HCT116 (cell line): Measurements from ENCODE around the gene SHROOM3. TPM values are rescaled to one million over a fixed set of nuclear protein-coding genes. Genes with fewer than 3 reads are reported as not detected.

Experiments
- ATAC-seq: fragments of 200-7000 bp; cut with Tn5 transposase; 2 replicates; pipeline ENCODE4 v1.9.1; 2020; ENCODE audit warnings: mild to moderate bottlenecking, moderate library complexity
- BruUV-seq: library from RNA; stranded (reverse); fragments of 400-500 nt; replicated peaks from 2 replicates; lab custom pipeline; 2021; lab: Mats Ljungman, UMichigan
- CTCF ChIA-PET: fragments of 300-600 bp; sonication (Branson Sonifier 250); formaldehyde crosslinking; loops from one replicate; lab custom pipeline; 2021; ENCODE audit warnings: antibody characterized with exemption; lab: Charles Lee
- POLR2A ChIA-PET: fragments of 300-600, 350-600 bp; sonication (Branson Sonifier 250); formaldehyde crosslinking; loops from one replicate; lab custom pipeline; 2021; ENCODE audit warnings: antibody characterized with exemption; lab: Charles Lee
- RAD21 ChIA-PET, 2 experiments: fragments of 300-600 bp; sonication (Branson Sonifier 250); formaldehyde crosslinking; loops; one replicate each; lab custom pipeline; 2023; ENCODE audit warnings: low total read pairs in 2 of 2; ENCODE audit not compliant: uncharacterized antibody in 2 of 2, unreplicated experiment in 2 of 2, low non-redundant PET in 1 of 2; lab: Charles Lee
- DNase-seq: peaks from one replicate; pipeline ENCODE4 v3.0.0-alpha.2; 2010; ENCODE audit warnings: low read depth, low spot score
- H2AFZ ChIP-seq: fragments of 200-600 bp; shearing (Covaris generic), sonication (generic); 2 replicates; pipeline ENCODE4 v1.6.1; 2017; ENCODE audit warnings: low read depth, mixed run types, mixed read lengths, antibody characterized with exemption, low read length; ENCODE audit not compliant: poor library complexity, severe bottlenecking
- H3K27ac ChIP-seq: 2 replicates; pipeline ENCODE4 v1.5.1; 2012; ENCODE audit warnings: low read depth, low read length
- H3K27me3 ChIP-seq: fragments of 200-600 bp; sonication (generic); 2 replicates; pipeline ENCODE4 v1.6.1; 2016; ENCODE audit warnings: mixed run types, low read length, mixed read lengths; ENCODE audit not compliant: insufficient read depth
- H3K36me3 ChIP-seq, 2 experiments: fragments of 200-500 bp in 1 of 2; fragments of 200-600 bp in 1 of 2; sonication (Bioruptor generic) in 1 of 2; sonication (generic) in 1 of 2; 2 replicates each; pipeline versions ENCODE4 v1.5.1 to v1.6.1; 2014 to 2016; ENCODE audit warnings: low read length in 2 of 2, inconsistent platforms in 1 of 2, mixed read lengths in 1 of 2, mixed run types in 1 of 2; ENCODE audit not compliant: insufficient read depth in 2 of 2, control insufficient read depth in 1 of 2
- H3K4me1 ChIP-seq, 2 experiments: fragments of 200-600 bp in 1 of 2; sonication (generic) in 1 of 2; 2 replicates each; pipeline versions ENCODE4 v1.5.1 to v1.6.1; 2012 to 2017; ENCODE audit warnings: low read length in 2 of 2, inconsistent platforms in 1 of 2, mild to moderate bottlenecking in 1 of 2, mixed read lengths in 1 of 2, mixed run types in 1 of 2, moderate library complexity in 1 of 2; ENCODE audit not compliant: insufficient read depth in 2 of 2, control insufficient read depth in 1 of 2
- H3K4me2 ChIP-seq: fragments of 200-600 bp; sonication (generic); 2 replicates; pipeline ENCODE4 v1.6.1; 2017; ENCODE audit warnings: mixed run types, low read length, mixed read lengths
- H3K4me3 ChIP-seq, 2 experiments: fragments of 200-600 bp in 1 of 2; sonication (generic) in 1 of 2; replicated peaks in 1 of 2; 2 replicates each; pipeline ENCODE4 v1.5.1; 2011 to 2016; ENCODE audit warnings: low read length in 2 of 2, control low read depth in 1 of 2, low read depth in 1 of 2, mild to moderate bottlenecking in 1 of 2, mixed read lengths in 1 of 2, mixed run types in 1 of 2
- H3K79me2 ChIP-seq: fragments of 200-600 bp; sonication (generic); 2 replicates; pipeline ENCODE4 v1.6.1; 2017; ENCODE audit warnings: mild to moderate bottlenecking, mixed run types, low read length, moderate library complexity, mixed read lengths; ENCODE audit not compliant: insufficient read depth
- H3K9ac ChIP-seq: fragments of 200-600 bp; sonication (generic); 2 replicates; pipeline ENCODE4 v1.6.1; 2016; ENCODE audit warnings: low read length, mixed read lengths
- H3K9me2 ChIP-seq: fragments of 200-600 bp; sonication (generic), shearing (Covaris generic); 2 replicates; pipeline ENCODE4 v1.6.1; 2017; ENCODE audit warnings: mixed run types, mild to moderate bottlenecking, moderate library complexity; ENCODE audit not compliant: insufficient read depth
- H3K9me3 ChIP-seq, 2 experiments: fragments of 200-500 bp in 1 of 2; fragments of 200-600 bp in 1 of 2; sonication (Bioruptor generic) in 1 of 2; sonication (generic) in 1 of 2; 2 replicates each; pipeline ENCODE4 v1.6.1; 2014 to 2017; ENCODE audit warnings: low read length in 2 of 2, mixed read lengths in 2 of 2, inconsistent platforms in 1 of 2, low read depth in 1 of 2, mild to moderate bottlenecking in 1 of 2, mixed run types in 1 of 2, moderate library complexity in 1 of 2; ENCODE audit not compliant: control insufficient read depth in 1 of 2, insufficient read depth in 1 of 2
- H4K20me1 ChIP-seq: fragments of 200-600 bp; sonication (generic), shearing (Covaris generic); 2 replicates; pipeline ENCODE4 v1.6.1; 2017; ENCODE audit warnings: mixed run types, mild to moderate bottlenecking, moderate library complexity; ENCODE audit not compliant: insufficient read depth
- ATF3 ChIP-seq: IDR thresholded peaks from 2 replicates; pipeline ENCODE4 v1.6.1; 2012
- CBX3 ChIP-seq: IDR thresholded peaks from 2 replicates; pipeline ENCODE4 v1.6.1; 2012; ENCODE audit warnings: low read depth
- CEBPB ChIP-seq: IDR thresholded peaks from 2 replicates; pipeline ENCODE4 v1.6.1; 2012; ENCODE audit warnings: low read depth
- EGR1 ChIP-seq: IDR thresholded peaks from 2 replicates; pipeline ENCODE4 v1.6.1; 2012; ENCODE audit warnings: low read depth
- EZH2 ChIP-seq: fragments of 200-600 bp; sonication (generic); IDR thresholded peaks from 2 replicates; pipeline ENCODE4 v1.6.1; 2017; ENCODE audit warnings: antibody characterized with exemption, mixed run types
- JUND ChIP-seq: IDR thresholded peaks from 2 replicates; pipeline ENCODE4 v1.6.1; 2012
- POLR2A ChIP-seq: IDR thresholded peaks from 2 replicates; pipeline ENCODE4 v1.7.0; 2011; ENCODE audit warnings: borderline replicate concordance; ENCODE audit not compliant: insufficient read depth, insufficient read length; ENCODE audit errors: extremely low read depth
- POLR2AphosphoS5 ChIP-seq: IDR thresholded peaks from 2 replicates; pipeline ENCODE4 v1.6.1; 2011; ENCODE audit warnings: mild to moderate bottlenecking, low read depth, low read length, moderate library complexity
- SIN3A ChIP-seq: IDR thresholded peaks from 2 replicates; pipeline ENCODE4 v1.6.1; 2012; ENCODE audit warnings: low read depth
- SRF ChIP-seq: IDR thresholded peaks from 2 replicates; pipeline ENCODE4 v1.6.1; 2012; ENCODE audit warnings: low read depth
- TCF7L2 ChIP-seq: IDR thresholded peaks from 2 replicates; pipeline ENCODE4 v1.7.0; 2011; ENCODE audit warnings: borderline replicate concordance, inconsistent platforms; ENCODE audit not compliant: insufficient read depth, insufficient read length; ENCODE audit errors: extremely low read depth
- YY1 ChIP-seq: IDR thresholded peaks from 2 replicates; pipeline ENCODE4 v1.6.1; 2011; ENCODE audit warnings: low read length, low read depth, moderate library complexity, mild to moderate bottlenecking; ENCODE audit not compliant: insufficient replicate concordance; ENCODE audit errors: extremely low read depth
- ZFX ChIP-seq: fragments of 450-650 bp; IDR thresholded peaks from 2 replicates; pipeline ENCODE4 v1.6.1; 2017
- ZNF274 ChIP-seq: fragments of 200-500 bp; sonication (Bioruptor generic); IDR thresholded peaks from 2 replicates; pipeline ENCODE4 v1.6.1; 2014; ENCODE audit warnings: mild to moderate bottlenecking, low read depth, low read length, inconsistent platforms
- intact Hi-C: fragments of 100-400 bp; cut with micrococcal nuclease; formaldehyde crosslinking; loops from 2 replicates; pipeline ENCODE4 v1.10.0; 2022
- total RNA-seq: library from RNA; stranded (reverse); gene quantifications from one replicate; pipeline ENCODE4 v1.2.1, GENCODE V29; 2021; ENCODE audit not compliant: unreplicated experiment

The SHROOM3 gene
- total RNA-seq, 1 experiment from 2014 or later = 22.5 TPM

GRCh38 chr4:76410636-76411035 lies 24.4 kb upstream of the SHROOM3 start:
- H3K4me2 ChIP-seq = no peak overlapping the region
- H3K27ac ChIP-seq = no peak overlapping the region
- no peak for DNase-seq
- no peaks in the 10 kb centered on the region for H3K9me2 ChIP-seq
- POLR2A ChIA-PET = no interaction called here
- no TSS peak for BruUV-seq
- H3K4me1 ChIP-seq = no peaks in the 10 kb centered on the region
- H3K9me3 ChIP-seq = no peaks in the 10 kb centered on the region
- H4K20me1 ChIP-seq = no peaks in the 10 kb centered on the region
- no peaks in the 10 kb centered on the region for H3K27me3 ChIP-seq
- TF ChIP-seq ZNF274 = no peak
- TF ChIP-seq JUND = no peak
- TF ChIP-seq EZH2 = no peak
- TF ChIP-seq ZFX = no peak
- no peak for TF ChIP-seq EGR1
- TF ChIP-seq ATF3 = no peak
- no peak for TF ChIP-seq POLR2A
- TF ChIP-seq TCF7L2 = no peak
- TF ChIP-seq POLR2AphosphoS5 = no peak
- TF ChIP-seq CEBPB = no peak
- TF ChIP-seq SRF = no peak
- no peak for TF ChIP-seq YY1
- TF ChIP-seq SIN3A = no peak
- no peak for TF ChIP-seq CBX3
- no peak overlapping the region for H3K4me3 ChIP-seq
- H3K9ac ChIP-seq = no peak overlapping the region
- no peaks in the 10 kb centered on the region for H3K79me2 ChIP-seq
- RAD21 ChIA-PET = no interaction called here
- no peak for ATAC-seq
- no peaks in the 10 kb centered on the region for H3K36me3 ChIP-seq
- intact Hi-C loops = no loop called here
- no peak overlapping the region for H2AFZ ChIP-seq
- CTCF ChIA-PET = no interaction called here
